Adipocyte (in vitro differentiated cells): ENCODE data around the gene LCN6.

Source experiments
- DNase-seq: peaks from one replicate; pipeline ENCODE4 v3.0.0-alpha.2; 2015; ENCODE audit warnings: low read depth
- H3K27me3 ChIP-seq: replicated peaks from 2 replicates; pipeline ENCODE4 v1.7.0; 2013; ENCODE audit warnings: mild to moderate bottlenecking, low read length, moderate library complexity; ENCODE audit not compliant: control insufficient read depth, insufficient read depth
- H3K36me3 ChIP-seq: 2 replicates; pipeline ENCODE4 v1.7.0; 2013; ENCODE audit warnings: low read length, mild to moderate bottlenecking, moderate library complexity; ENCODE audit not compliant: control insufficient read depth, insufficient read depth, severe bottlenecking
- H3K4me1 ChIP-seq: 2 replicates; pipeline ENCODE4 v1.7.0; 2013; ENCODE audit warnings: mild to moderate bottlenecking, low read length, moderate library complexity; ENCODE audit not compliant: control insufficient read depth, insufficient read depth
- H3K4me3 ChIP-seq: 2 replicates; pipeline ENCODE4 v1.7.0; 2013; ENCODE audit warnings: mild to moderate bottlenecking, low read length, moderate library complexity
- H3K9ac ChIP-seq: 2 replicates; pipeline ENCODE4 v1.7.0; 2013; ENCODE audit warnings: mild to moderate bottlenecking, low read length, moderate library complexity
- H3K9me3 ChIP-seq: 2 replicates; pipeline ENCODE4 v1.7.0; 2013; ENCODE audit warnings: mild to moderate bottlenecking, low read length, moderate library complexity; ENCODE audit not compliant: control insufficient read depth

The LCN6 gene

DNA sequence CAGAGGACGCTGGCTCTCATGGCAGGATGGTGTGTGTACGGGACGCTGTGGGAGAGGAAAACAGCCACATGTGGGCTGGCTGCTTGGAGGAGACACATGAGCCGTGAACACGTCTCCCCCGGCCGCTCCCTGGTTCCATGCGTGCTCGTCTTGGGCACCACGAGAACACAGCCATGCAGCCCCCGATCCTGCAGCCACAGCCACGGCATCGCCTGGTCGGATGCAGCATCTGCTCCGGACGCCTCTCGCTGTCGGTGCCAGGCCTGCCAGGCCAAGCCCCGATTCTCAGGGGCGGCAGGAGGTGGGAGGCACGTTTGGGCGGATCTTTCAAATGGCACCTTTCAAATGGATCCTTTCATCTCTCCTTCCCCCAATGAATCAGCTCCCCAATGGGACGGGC lies 8.8 kb downstream of the LCN6 start:
- Histone ChIP-seq H3K4me3 (no peak overlapping the region), H3K27me3 (peaks cover 49% of the 10 kb centered on the region), H3K9me3 (no peaks in the 10 kb centered on the region), H3K9ac (no peak overlapping the region), H3K4me1 (peaks cover 11% of the 10 kb centered on the region), H3K36me3 (no peaks in the 10 kb centered on the region)
- no peak for DNase-seq

GRCh38 chr9:136738960-136739359 lies 9.4 kb downstream of the LCN6 start:
- Histone ChIP-seq H3K4me3 (no peak overlapping the region), H3K9me3 (no peaks in the 10 kb centered on the region), H3K9ac (no peak overlapping the region), H3K4me1 (peaks cover 11% of the 10 kb centered on the region), H3K36me3 (no peaks in the 10 kb centered on the region), H3K27me3 (peaks cover 49% of the 10 kb centered on the region)
- DNase-seq: no peak

DNA sequence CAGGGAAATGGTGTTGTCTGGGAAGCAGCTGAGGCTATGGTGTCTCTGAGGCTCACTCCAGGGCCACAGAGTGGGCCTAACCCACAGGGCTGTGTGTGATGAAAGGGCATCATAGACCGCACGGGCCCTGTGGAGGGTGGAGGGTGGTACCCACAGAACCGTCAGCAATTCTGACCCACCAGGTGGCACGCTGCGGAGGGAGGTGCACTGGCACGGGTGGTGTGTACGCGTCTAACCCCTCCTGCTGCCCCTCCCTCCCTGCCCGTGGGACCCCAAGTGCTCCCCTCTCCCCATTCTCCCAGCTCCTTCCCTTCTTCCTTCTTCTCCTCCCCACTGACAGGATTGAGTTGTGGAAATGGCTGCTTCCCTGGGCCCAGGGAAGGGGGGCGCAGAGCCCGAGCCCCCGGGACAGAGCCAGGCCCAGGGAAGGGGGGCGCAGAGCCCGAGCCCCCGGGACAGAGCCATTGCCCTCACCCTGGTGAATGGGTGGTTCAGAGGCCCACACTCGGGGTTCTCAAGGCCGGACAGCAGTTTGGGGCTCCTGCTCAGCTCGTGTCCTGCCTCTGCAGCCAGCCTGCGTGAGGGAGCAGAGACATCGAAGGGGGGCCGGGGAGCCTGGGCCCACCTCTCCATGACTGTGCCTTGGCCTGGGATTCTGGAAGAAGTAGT lies 12.4 kb downstream of the LCN6 start:
- Histone ChIP-seq H3K36me3 (no peaks in the 10 kb centered on the region), H3K4me3 (no peak overlapping the region), H3K4me1 (peaks cover under 1% of the 10 kb centered on the region), H3K27me3 (peaks cover 31% of the 10 kb centered on the region), H3K9ac (no peak overlapping the region), H3K9me3 (no peaks in the 10 kb centered on the region)
- no peak for DNase-seq

GRCh38 chr9:136734837-136735496 lies 13.4 kb downstream of the LCN6 start:
- H3K36me3 ChIP-seq: no peaks in the 10 kb centered on the region
- DNase-seq: no peak
- H3K4me1 ChIP-seq: no peaks in the 10 kb centered on the region
- no peaks in the 10 kb centered on the region for H3K9me3 ChIP-seq
- no peak overlapping the region for H3K9ac ChIP-seq
- no peak overlapping the region for H3K4me3 ChIP-seq
- peaks cover 21% of the 10 kb centered on the region for H3K27me3 ChIP-seq

DNA sequence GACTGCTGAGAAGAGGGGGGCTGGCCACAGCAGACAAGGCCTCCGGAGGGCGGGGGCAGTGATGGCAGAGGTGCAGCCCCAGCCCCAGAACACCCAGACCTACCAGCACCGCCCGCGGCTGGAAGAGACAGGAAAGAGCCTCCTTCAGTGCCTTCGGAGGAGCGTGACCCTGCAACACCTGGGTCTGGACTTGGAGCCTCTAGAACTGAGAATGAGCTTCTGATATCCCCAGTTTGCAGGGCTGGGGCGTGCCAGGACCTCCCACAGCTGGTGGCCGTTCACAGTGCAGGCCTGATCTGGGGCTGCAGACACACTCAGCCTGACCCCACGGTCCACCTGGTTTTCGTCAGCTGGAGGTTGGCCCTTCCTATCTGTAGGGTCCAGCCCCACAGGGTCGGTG lies 14.7 kb downstream of the LCN6 start:
- Histone ChIP-seq H3K36me3 (no peaks in the 10 kb centered on the region), H3K4me1 (peaks cover 10% of the 10 kb centered on the region), H3K9me3 (no peaks in the 10 kb centered on the region), H3K27me3 (peaks cover 8% of the 10 kb centered on the region), H3K9ac (no peak overlapping the region), H3K4me3 (no peak overlapping the region)
- no peak for DNase-seq

DNA sequence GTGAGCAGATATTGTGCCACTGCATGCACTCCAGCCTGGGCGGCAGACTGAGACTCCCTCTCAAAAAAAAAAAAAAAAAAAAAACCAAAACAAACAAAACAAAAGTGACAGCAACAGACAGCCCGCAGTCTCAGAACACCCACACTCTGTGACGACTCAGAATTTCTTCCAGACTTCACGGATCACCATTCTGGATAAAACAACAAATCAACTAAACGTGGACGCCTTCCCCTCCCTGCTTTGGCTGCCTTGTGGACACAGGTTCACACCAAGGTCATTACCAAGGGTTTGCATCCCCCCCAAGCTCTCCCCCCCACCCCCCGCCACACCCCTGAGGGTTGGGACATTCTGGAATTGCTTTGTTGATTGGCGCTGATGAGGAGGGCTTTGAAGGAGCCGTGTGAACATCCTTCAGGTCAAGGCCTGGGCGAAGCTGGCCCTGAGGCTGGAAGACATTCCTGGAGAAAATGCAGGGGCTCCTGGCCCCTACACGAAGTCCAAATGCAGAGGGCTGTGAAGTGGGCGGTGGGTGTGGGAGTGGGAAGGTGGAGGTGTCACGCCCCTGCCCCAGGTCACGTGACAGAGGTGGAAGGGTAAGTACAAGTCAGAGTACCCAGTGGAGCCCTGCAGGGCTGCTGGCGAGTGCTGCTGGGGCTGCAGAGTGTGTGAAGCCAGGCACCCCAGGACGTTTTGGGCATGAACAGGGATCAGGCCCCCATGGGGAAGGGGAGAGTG lies 15.7 kb downstream of the LCN6 start:
- Histone ChIP-seq H3K9me3 (no peaks in the 10 kb centered on the region), H3K4me3 (no peak overlapping the region), H3K36me3 (no peaks in the 10 kb centered on the region), H3K4me1 (peaks cover 10% of the 10 kb centered on the region), H3K27me3 (no peaks in the 10 kb centered on the region), H3K9ac (no peak overlapping the region)
- no peak for DNase-seq

DNA sequence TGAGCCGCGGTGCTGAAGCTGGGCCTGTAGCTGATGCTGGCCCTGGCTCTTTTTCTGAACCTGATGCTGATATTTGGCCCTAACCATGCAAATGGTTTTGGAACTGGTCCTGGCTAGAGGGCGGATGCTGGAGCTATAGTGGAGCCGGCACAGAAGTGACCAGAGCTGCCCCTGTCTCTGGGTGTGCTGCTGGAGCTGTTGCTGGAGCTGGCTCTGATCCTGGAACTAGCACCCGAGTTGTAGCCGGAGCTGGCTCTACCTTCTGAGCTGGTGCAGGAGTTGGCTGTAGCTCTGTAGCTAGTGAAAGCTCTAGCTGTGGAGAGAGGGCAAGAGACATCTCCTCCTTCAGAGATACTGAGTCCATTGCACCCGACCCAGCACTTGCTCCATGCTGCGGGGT lies 18.4 kb downstream of the LCN6 start:
- Histone ChIP-seq H3K4me1 (peaks cover 27% of the 10 kb centered on the region), H3K9me3 (no peaks in the 10 kb centered on the region), H3K27me3 (no peaks in the 10 kb centered on the region), H3K4me3 (no peak overlapping the region), H3K36me3 (peaks cover 20% of the 10 kb centered on the region), H3K9ac (no peak overlapping the region)
- no peak for DNase-seq

DNA sequence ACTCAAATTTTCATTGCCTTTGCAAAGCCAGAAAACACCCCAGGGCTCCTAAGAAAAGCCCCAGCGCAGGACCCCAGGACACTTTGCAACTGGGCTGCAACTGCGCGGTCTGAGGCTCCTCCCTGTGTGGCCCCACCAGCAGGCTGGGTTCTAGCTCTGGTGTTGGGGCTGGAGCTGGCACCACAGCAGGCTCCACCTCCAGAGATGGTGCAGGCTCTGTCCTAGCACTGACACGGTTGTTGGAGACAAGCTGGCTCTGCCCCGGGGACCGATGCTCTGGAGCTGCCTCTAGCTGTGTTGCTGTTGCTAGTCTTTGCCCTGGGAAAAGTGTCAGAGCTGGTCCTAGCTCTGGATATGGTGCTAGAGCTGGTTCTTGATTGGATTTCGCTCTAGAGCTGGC lies 19.2 kb downstream of the LCN6 start:
- DNase-seq: no peak
- peaks cover 28% of the 10 kb centered on the region for H3K36me3 ChIP-seq

DNA sequence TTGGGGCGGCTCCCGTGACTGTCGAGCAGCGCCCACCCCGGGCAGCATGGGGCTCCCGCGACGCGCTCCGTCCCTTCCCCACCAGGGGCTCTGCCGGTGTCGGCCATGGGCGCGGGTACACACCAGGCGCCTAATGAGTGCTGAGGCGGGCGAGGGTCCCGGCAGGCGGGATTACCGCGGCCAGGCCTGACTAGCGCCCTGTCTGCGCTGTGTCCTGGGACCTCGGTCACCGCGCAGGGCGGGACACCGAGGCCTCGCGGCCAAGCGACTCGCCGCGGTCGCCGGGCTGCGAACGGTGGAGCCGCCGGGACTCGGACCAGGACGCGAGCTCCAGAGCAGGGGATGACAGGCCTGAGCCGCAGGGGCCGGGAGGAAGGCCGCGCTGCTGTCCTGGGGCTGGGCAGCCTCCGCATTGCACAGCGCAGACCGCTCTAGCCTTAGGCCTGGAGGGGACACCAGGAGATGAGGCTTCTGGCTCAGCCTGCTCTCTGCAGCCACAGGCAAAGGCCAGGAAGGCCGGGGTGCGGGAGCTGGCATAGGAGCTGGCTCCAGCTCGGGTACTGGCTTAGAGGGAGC lies 19.7 kb downstream of the LCN6 start:
- DNase-seq: peak; percentile 66
- peak overlapping the region; percentile 85 for H3K4me3 ChIP-seq

More for the DNA sequence above, 19.2 kb downstream of the LCN6 start:
- peak overlapping the region; percentile 88 for H3K9ac ChIP-seq
- H3K4me1 ChIP-seq: peaks cover 27% of the 10 kb centered on the region
- H3K4me3 ChIP-seq: peak overlapping the region; percentile 85
- H3K27me3 ChIP-seq: no peaks in the 10 kb centered on the region
- H3K9me3 ChIP-seq: no peaks in the 10 kb centered on the region

GRCh38 chr9:136728080-136728547 lies 20.2 kb downstream of the LCN6 start:
- Histone ChIP-seq H3K36me3 (peaks cover 38% of the 10 kb centered on the region), H3K4me3 (peak overlapping the region; percentile 85), H3K27me3 (no peaks in the 10 kb centered on the region), H3K4me1 (peaks cover 27% of the 10 kb centered on the region), H3K9ac (peak overlapping the region; percentile 88), H3K9me3 (no peaks in the 10 kb centered on the region)
- DNase-seq: peak; percentile 94

More for the DNA sequence above, 19.7 kb downstream of the LCN6 start:
- Histone ChIP-seq H3K9me3 (no peaks in the 10 kb centered on the region), H3K27me3 (no peaks in the 10 kb centered on the region), H3K36me3 (peaks cover 33% of the 10 kb centered on the region), H3K9ac (peak overlapping the region; percentile 88), H3K4me1 (peaks cover 27% of the 10 kb centered on the region)

DNA sequence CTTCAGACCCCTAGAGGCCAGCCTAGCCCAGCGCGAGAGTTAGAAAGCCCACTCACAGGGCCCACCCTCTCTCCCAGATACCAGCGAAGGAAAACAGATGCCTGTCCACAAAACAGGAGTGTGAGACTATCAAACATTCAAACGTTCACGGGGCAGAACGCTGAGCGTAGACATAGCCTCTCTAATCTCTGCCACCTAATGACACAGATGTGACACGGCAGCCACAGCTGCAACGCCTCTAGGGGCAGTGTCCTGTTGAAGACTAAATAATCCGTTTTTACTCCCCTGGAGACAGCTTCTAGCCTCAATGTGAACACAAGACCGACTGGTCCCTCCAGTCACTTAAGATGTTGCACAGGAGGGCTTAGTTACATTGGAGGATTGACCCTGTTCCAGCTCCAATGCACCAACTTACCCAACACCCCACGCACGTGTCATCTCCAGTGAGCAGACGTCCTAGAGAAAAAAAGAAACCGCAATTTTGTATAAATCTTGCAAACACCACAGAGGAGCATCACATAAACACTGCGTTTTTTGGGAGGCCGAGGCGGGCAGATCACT lies 21.6 kb downstream of the LCN6 start:
- Histone ChIP-seq H3K4me1 (peaks cover 27% of the 10 kb centered on the region), H3K9me3 (no peaks in the 10 kb centered on the region), H3K9ac (peak overlapping the region; percentile 88), H3K4me3 (peak overlapping the region; percentile 85), H3K36me3 (peaks cover 44% of the 10 kb centered on the region), H3K27me3 (no peaks in the 10 kb centered on the region)
- peak; percentile 53 for DNase-seq
